Renal cortical epithelial cell (primary cell): ENCODE data around the gene TIGD1. TPM values are rescaled to one million over a fixed set of nuclear protein-coding genes. Genes with fewer than 3 reads are reported as not detected.
"Not testable (repeated sequence)": the region's sequence is repeated elsewhere in the genome, so short reads cannot be mapped to it uniquely, and the experiment has no call there.

Source experiments
- DNase-seq: peaks from one replicate; pipeline ENCODE4 v3.0.0-alpha.2; 2011; ENCODE audit warnings: low read depth
- total RNA-seq: library from RNA; depleted of rRNA; stranded (reverse); fragments of >200 nt; gene quantifications from 2 replicates; pipeline ENCODE4 v1.2.3, GENCODE V29; 2014

Gene TIGD1
- total RNA-seq, 1 donor from 2014 or later = 3.4 TPM

DNA sequence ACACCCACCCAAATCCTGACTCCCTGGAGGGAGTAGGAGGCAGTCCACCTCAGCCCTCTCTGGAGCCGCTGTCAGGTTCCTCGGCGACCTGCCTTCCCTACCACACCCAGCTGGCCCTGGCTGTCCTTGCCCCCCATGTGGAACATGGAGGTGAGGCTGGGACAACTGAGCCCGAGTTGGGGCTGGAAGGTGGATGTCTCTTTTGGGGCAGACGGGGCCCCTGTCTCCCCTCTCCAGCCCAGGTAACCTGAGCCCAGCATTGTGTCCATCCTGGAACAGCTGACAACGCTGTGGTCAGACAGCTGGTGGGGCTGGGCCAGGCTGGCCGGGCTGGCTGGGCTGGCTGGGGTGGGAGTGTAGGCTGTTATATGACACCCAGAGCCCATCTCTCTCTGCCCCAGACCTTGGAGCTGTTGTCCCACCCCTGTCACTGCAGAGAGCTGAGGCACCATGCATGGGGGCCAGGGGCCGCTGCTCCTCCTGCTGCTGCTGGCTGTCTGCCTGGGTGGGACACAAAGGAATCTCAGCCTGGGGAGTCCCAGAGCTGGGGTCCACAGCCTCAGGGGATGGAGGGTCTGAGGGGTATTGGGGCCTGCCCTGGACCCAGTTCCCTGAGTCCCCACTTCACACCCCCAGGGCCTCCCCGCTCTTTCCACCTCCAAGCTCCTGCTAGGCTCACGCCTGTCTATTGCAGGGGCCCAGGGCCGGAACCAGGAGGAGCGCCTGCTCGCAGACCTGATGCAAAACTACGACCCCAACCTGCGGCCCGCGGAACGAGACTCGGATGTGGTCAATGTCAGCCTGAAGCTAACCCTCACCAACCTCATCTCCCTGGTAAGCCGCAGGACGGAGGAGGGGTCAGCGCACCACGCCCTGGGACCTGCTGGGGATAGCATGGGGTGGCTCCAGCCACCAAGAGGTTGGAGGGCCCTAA, 10.8 kb downstream of the TIGD1 start, which contains the start of gene CHRNG:
Gene CHRNG, plus strand, starts transcription at position 395 of the 934 bp plus-strand sequence. Its CDS starts 56 bp downstream, at position 451.
- no peak for DNase-seq

DNA sequence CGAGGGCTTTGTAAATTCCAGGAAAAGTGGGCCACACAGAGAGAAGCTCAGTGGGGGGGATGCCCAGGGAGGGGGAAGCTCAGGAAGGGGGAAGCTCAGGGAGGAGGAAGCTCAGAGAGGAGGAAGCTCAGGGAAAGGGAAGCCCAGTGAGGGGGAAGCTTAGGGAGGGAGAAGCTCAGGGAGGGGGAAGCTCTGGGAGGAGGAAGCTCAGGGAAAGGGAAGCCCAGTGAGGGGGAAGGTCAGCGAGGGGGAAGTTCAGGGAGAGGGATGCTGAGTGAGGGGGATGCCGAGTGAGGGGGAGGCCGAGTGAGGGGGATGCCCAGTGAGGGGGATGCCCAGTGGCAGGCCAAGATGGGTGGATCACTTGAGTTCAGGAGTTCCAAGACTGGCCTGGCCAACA, 11.7 kb downstream of the TIGD1 start:
- DNase-seq = no peak

DNA sequence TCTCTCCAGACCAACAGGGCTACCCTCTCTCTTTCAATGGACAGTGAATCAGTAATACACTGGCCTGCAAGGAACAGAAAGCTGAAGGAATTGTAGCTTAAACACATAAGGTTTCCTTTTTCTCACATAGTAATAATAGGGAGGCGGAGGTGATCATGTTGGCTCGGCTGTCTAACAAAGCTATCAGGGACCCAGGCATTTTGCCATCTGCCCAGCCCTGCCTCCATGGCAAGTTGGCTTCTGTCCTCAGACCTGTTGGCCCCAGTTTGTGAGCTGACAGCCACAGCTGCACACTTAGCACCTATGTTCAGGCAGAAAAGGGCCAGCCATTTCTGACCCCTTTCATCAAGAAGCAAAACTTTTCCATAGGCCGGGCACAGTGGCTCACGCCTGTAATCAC, 12.9 kb downstream of the TIGD1 start:
- no peak for DNase-seq

- no peak for DNase-seq
These were observed 13.3 kb downstream of the TIGD1 start for GRCh38 chr2:232537079-232537478.

- DNase-seq = no peak
These were observed 14.4 kb downstream of the TIGD1 start for GRCh38 chr2:232535761-232536530.

- DNase-seq = no peak
These were observed 15.3 kb downstream of the TIGD1 start for GRCh38 chr2:232534940-232535651.

DNA sequence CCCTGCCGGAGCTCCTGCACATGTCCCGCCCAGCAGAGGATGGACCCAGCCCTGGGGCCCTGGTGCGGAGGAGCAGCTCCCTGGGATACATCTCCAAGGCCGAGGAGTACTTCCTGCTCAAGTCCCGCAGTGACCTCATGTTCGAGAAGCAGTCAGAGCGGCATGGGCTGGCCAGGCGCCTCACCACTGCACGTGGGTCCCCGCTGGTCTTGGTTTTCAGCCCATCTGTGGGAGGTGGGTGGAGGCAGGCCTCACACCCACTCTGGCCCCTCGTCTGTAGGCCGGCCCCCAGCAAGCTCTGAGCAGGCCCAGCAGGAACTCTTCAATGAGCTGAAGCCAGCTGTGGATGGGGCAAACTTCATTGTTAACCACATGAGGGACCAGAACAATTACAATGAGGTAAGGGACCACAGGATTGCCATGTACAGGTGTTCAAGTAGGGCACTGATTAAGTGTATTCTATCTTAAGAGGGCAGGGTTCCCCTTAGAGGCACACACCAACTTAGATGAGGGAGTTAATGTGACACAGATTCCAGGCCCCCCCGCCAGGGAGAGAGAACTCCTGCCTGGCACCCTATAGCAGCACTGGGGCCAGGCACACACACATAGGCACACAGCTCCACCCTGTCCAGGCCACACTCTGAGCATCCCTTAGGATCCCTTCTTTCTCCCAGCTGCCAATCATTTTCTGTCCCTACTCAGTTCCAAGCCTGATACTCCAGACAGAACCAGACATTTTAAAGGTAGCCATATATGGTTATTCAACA, 16.2 kb downstream of the TIGD1 start:
- DNase-seq = no peak

DNA sequence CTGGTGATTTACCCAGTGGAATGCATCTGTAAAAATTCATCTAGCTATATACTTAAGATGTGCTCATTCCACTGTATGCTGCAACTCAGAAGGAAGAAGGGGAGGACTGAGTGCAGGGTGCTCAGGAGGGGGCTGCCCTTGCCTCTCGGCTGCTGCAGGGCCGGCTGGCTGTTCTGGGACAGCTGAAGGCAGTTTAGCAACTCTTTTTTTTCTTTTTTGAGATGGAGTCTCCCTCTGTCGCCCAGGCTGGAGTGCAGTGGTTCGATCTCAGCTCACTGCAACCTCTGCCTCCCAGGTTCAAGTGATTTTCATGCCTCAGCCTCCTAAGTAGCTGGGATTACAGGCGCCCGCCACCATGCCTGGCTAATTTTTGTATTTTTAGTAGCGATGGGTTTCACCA, 17.5 kb downstream of the TIGD1 start:
- not testable (repeated sequence) for DNase-seq

- no peak for DNase-seq
These were observed 17.9 kb downstream of the TIGD1 start for GRCh38 chr2:232532419-232532818.

- DNase-seq = no peak
These were observed 19.6 kb downstream of the TIGD1 start for GRCh38 chr2:232530626-232531260.

GRCh38 chr2:232529806-232530547, 20.4 kb downstream of the TIGD1 start:
- no peak for DNase-seq

- DNase-seq = no peak
These were observed 21.5 kb downstream of the TIGD1 start for GRCh38 chr2:232528746-232529460.

DNA sequence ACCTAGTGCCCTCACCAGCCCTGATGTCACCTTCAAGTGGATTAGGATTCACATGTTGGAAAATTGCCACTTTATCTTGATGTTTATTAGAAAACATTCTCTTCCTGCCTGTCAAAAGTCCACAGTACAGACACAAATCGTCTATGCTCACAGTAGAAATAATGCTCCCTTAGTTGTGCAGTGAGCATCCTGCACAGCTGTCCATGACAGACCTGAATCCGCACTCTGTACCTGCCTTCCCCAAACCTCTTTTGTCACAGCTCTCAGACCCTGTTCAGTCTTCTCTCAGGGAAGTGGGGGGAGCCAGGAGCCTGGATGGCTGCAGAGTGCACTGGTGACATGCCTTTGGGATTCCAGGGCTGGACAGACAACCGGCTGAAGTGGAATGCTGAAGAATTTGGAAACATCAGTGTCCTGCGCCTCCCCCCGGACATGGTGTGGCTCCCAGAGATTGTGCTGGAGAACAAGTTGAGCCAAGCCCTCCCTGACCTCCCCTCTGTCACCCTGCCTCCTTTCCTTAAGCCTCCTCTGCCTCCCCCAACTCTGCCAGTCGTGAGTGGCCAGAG, 22.4 kb downstream of the TIGD1 start:
- no peak for DNase-seq

GRCh38 chr2:232526372-232526941, 23.9 kb downstream of the TIGD1 start:
- DNase-seq = no peak

- DNase-seq = no peak
These were observed 24.5 kb downstream of the TIGD1 start, which contains the start of gene CHRND for GRCh38 chr2:232525791-232526371. CHRND (plus strand) TSS chr2:232526160; CDS start chr2:232526216, 56 bp downstream.

GRCh38 chr2:232525199-232525598, 25.2 kb downstream of the TIGD1 start:
- DNase-seq = no peak

GRCh38 chr2:232524771-232525170, 25.6 kb downstream of the TIGD1 start:
- DNase-seq = no peak
